HuH-7.5 (cell line): ENCODE results near the gene ARF3.
"Not testable (repeated sequence)": the region's sequence is repeated elsewhere in the genome, so short reads cannot be mapped to it uniquely, and the experiment has no call there.

Experiments used
- DNase-seq: peaks from one replicate; pipeline ENCODE4 v3.0.0; 2011; ENCODE audit warnings: low spot score

ARF3 gene

GRCh38 chr12:48929551-48929950, 27.7 kb downstream of the ARF3 start:
- no peak for DNase-seq

GRCh38 chr12:48927261-48927660, 30.0 kb downstream of the ARF3 start:
- DNase-seq = no peak

- DNase-seq = peak; percentile 73
Observed at GRCh38 chr12:48925304-48926011, 31.8 kb downstream of the ARF3 start, which contains the start of gene FKBP11. Gene FKBP11 (minus strand): TSS chr12:48925492. CDS start chr12:48925428, 64 bp downstream.

GRCh38 chr12:48924617-48925303, 32.5 kb downstream of the ARF3 start:
- DNase-seq = peak; percentile 78

GRCh38 chr12:48923117-48923516, 34.2 kb downstream of the ARF3 start:
- DNase-seq = no peak

- DNase-seq = no peak
Observed at GRCh38 chr12:48917857-48918537, 39.3 kb downstream of the ARF3 start.

GRCh38 chr12:48910196-48910595, 47.1 kb downstream of the ARF3 start:
- peak; percentile 35 for DNase-seq

GRCh38 chr12:48909698-48910097, 47.6 kb downstream of the ARF3 start:
- DNase-seq = not testable (repeated sequence)

GRCh38 chr12:48907245-48907644, 50.0 kb downstream of the ARF3 start:
- no peak for DNase-seq

GRCh38 chr12:48903982-48904411, 53.3 kb downstream of the ARF3 start:
- peak; percentile 36 for DNase-seq

- DNase-seq = no peak
Observed at GRCh38 chr12:48903363-48903981, 53.8 kb downstream of the ARF3 start.

GRCh38 chr12:48901278-48901677, 56.0 kb downstream of the ARF3 start:
- no peak for DNase-seq

GRCh38 chr12:48899651-48900050, 57.6 kb downstream of the ARF3 start:
- no peak for DNase-seq

GRCh38 chr12:48894271-48894670, 63.0 kb downstream of the ARF3 start:
- DNase-seq = no peak

- peak; percentile 44 for DNase-seq
Observed at GRCh38 chr12:48890657-48891418, 66.4 kb downstream of the ARF3 start.

- DNase-seq = no peak
Observed at GRCh38 chr12:48889679-48890078, 67.6 kb downstream of the ARF3 start.
